NOMO-1 (cell line): Measurements from ENCODE around the gene YTHDF1.

Source experiments
- DNase-seq, 2 experiments: peaks; one replicate each; lab custom pipeline; 2025; ENCODE audit not compliant: unreplicated experiment in 2 of 2; lab: John Stamatoyannopoulos, UW

YTHDF1 gene

GRCh38 chr20:63174309-63175037 is 41.5 kb downstream of the YTHDF1 start:
- DNase-seq = no peak

- no peak for DNase-seq
These were observed 42.3 kb downstream of the YTHDF1 start for GRCh38 chr20:63173552-63174191.

GRCh38 chr20:63172726-63173125 is 43.2 kb downstream of the YTHDF1 start:
- DNase-seq = no peak

- DNase-seq = no peak
These were observed 43.9 kb downstream of the YTHDF1 start for GRCh38 chr20:63171991-63172390.

- no peak for DNase-seq
These were observed 46.2 kb downstream of the YTHDF1 start for GRCh38 chr20:63169681-63170080.

- DNase-seq = no peak
These were observed 47.1 kb downstream of the YTHDF1 start for GRCh38 chr20:63168861-63169260.

GRCh38 chr20:63167918-63168520 is 47.9 kb downstream of the YTHDF1 start:
- DNase-seq = no peak

GRCh38 chr20:63167026-63167917 is 48.7 kb downstream of the YTHDF1 start:
- DNase-seq = no peak

- DNase-seq = no peak
These were observed 49.5 kb downstream of the YTHDF1 start for GRCh38 chr20:63166193-63167020.

GRCh38 chr20:63165356-63166192 is 50.4 kb downstream of the YTHDF1 start:
- no peak for DNase-seq

- no peak for DNase-seq
These were observed 51.2 kb downstream of the YTHDF1 start for GRCh38 chr20:63164484-63165355.

GRCh38 chr20:63163596-63164483 is 52.1 kb downstream of the YTHDF1 start:
- no peak for DNase-seq

GRCh38 chr20:63163171-63163570 is 52.8 kb downstream of the YTHDF1 start:
- DNase-seq = no peak

GRCh38 chr20:63162206-63162795 is 53.6 kb downstream of the YTHDF1 start:
- no peak for DNase-seq

- no peak for DNase-seq
These were observed 54.7 kb downstream of the YTHDF1 start for GRCh38 chr20:63161176-63161651.

GRCh38 chr20:63160641-63161175 is 55.2 kb downstream of the YTHDF1 start:
- no peak for DNase-seq
